Ectodermal cell (in vitro differentiated cells): ENCODE results near the gene ADCY5.

ENCODE experiments used
- H3K27ac ChIP-seq: 2 replicates; pipeline ENCODE4 v1.7.0; 2013; ENCODE audit warnings: mild to moderate bottlenecking, low read depth, low read length; ENCODE audit not compliant: insufficient read depth, poor library complexity, severe bottlenecking
- H3K27me3 ChIP-seq: 2 replicates; pipeline ENCODE4 v1.7.0; 2013; ENCODE audit warnings: mild to moderate bottlenecking, low read length; ENCODE audit not compliant: insufficient read depth, control insufficient read depth, poor library complexity, severe bottlenecking
- H3K36me3 ChIP-seq: one replicate; pipeline ENCODE4 v1.7.0; 2013; ENCODE audit warnings: low read length; ENCODE audit not compliant: control insufficient read depth, insufficient read depth
- H3K4me1 ChIP-seq: one replicate; pipeline ENCODE4 v1.7.0; 2013; ENCODE audit warnings: low read length; ENCODE audit not compliant: control insufficient read depth, insufficient read depth
- H3K4me3 ChIP-seq: 2 replicates; pipeline ENCODE4 v1.7.0; 2013; ENCODE audit warnings: low read depth, low read length, control low read depth; ENCODE audit not compliant: insufficient read depth
- H3K9me3 ChIP-seq: 2 replicates; pipeline ENCODE4 v1.7.0; 2013; ENCODE audit warnings: mild to moderate bottlenecking, low read length, moderate library complexity; ENCODE audit not compliant: control insufficient read depth
- WGBS, 2 experiments: methylation state at CpG; one replicate each; pipeline ENCODE4 v1.1.7; 2013; ENCODE audit warnings: missing lambda C conversion rate in 2 of 2; 5-methylcytosine and 5-hydroxymethylcytosine counted together

The ADCY5 gene

GRCh38 chr3:123267821-123268220, 181.1 kb downstream of the ADCY5 start:
- H3K4me1 ChIP-seq, result no peaks in the 10 kb centered on the region
- no peak overlapping the region for H3K4me3 ChIP-seq
- H3K27ac ChIP-seq, result no peak overlapping the region
- no peaks in the 10 kb centered on the region for H3K27me3 ChIP-seq
- no peaks in the 10 kb centered on the region for H3K36me3 ChIP-seq
- no peaks in the 10 kb centered on the region for H3K9me3 ChIP-seq
- 73 to 82% methylated on average over 2 of the region's 2 CpGs for WGBS, 2 experiments

GRCh38 chr3:123263941-123264340, 184.9 kb downstream of the ADCY5 start:
- Histone ChIP-seq H3K4me3 (no peak overlapping the region), H3K4me1 (no peaks in the 10 kb centered on the region), H3K27ac (no peak overlapping the region), H3K9me3 (no peaks in the 10 kb centered on the region), H3K36me3 (no peaks in the 10 kb centered on the region), H3K27me3 (no peaks in the 10 kb centered on the region)
- 94 to 99% methylated on average over 2 of the region's 2 CpGs for WGBS, 2 experiments

- no peaks in the 10 kb centered on the region for H3K9me3 ChIP-seq
- H3K4me1 ChIP-seq, result no peaks in the 10 kb centered on the region
- no peak overlapping the region for H3K4me3 ChIP-seq
- WGBS, 2 experiments, result 91% methylated on average over 4 to 5 of the region's 5 CpGs
- H3K27ac ChIP-seq, result no peak overlapping the region
- no peaks in the 10 kb centered on the region for H3K27me3 ChIP-seq
- H3K36me3 ChIP-seq, result no peaks in the 10 kb centered on the region
These were observed 186.0 kb downstream of the ADCY5 start for GRCh38 chr3:123262868-123263267.

GRCh38 chr3:123262226-123262625, 186.7 kb downstream of the ADCY5 start:
- Histone ChIP-seq H3K36me3 (no peaks in the 10 kb centered on the region), H3K4me3 (no peak overlapping the region), H3K27me3 (no peaks in the 10 kb centered on the region), H3K9me3 (no peaks in the 10 kb centered on the region), H3K27ac (no peak overlapping the region), H3K4me1 (no peaks in the 10 kb centered on the region)
- WGBS, 2 experiments, result 94 to 100% methylated on average over 2 of the region's 2 CpGs

GRCh38 chr3:123261666-123262065, 187.2 kb downstream of the ADCY5 start:
- H3K27ac ChIP-seq, result no peak overlapping the region
- no peaks in the 10 kb centered on the region for H3K9me3 ChIP-seq
- no peaks in the 10 kb centered on the region for H3K36me3 ChIP-seq
- WGBS, 2 experiments, result 100% methylated on average over 1 to 3 of the region's 3 CpGs
- H3K4me3 ChIP-seq, result no peak overlapping the region
- no peaks in the 10 kb centered on the region for H3K4me1 ChIP-seq
- no peaks in the 10 kb centered on the region for H3K27me3 ChIP-seq

- H3K27ac ChIP-seq, result no peak overlapping the region
- WGBS, 2 experiments, result 77 to 100% methylated on average over 2 to 3 of the region's 3 CpGs
- no peaks in the 10 kb centered on the region for H3K36me3 ChIP-seq
- H3K4me3 ChIP-seq, result no peak overlapping the region
- H3K4me1 ChIP-seq, result no peaks in the 10 kb centered on the region
- H3K27me3 ChIP-seq, result no peaks in the 10 kb centered on the region
- no peaks in the 10 kb centered on the region for H3K9me3 ChIP-seq
These were observed 190.0 kb downstream of the ADCY5 start for GRCh38 chr3:123258811-123259420.

- no peaks in the 10 kb centered on the region for H3K27me3 ChIP-seq
- H3K27ac ChIP-seq, result no peak overlapping the region
- no peaks in the 10 kb centered on the region for H3K36me3 ChIP-seq
- no peaks in the 10 kb centered on the region for H3K9me3 ChIP-seq
- H3K4me1 ChIP-seq, result no peaks in the 10 kb centered on the region
- H3K4me3 ChIP-seq, result no peak overlapping the region
These were observed 190.5 kb downstream of the ADCY5 start for GRCh38 chr3:123258359-123258758.

GRCh38 chr3:123256256-123256655, 192.6 kb downstream of the ADCY5 start:
- Histone ChIP-seq H3K9me3 (no peaks in the 10 kb centered on the region), H3K36me3 (no peaks in the 10 kb centered on the region), H3K4me1 (no peaks in the 10 kb centered on the region), H3K4me3 (no peak overlapping the region), H3K27ac (no peak overlapping the region), H3K27me3 (no peaks in the 10 kb centered on the region)
- 87 to 88% methylated on average over 2 of the region's 2 CpGs for WGBS, 2 experiments

- no peaks in the 10 kb centered on the region for H3K36me3 ChIP-seq
These were observed 202.0 kb downstream of the ADCY5 start for GRCh38 chr3:123246866-123247265.

GRCh38 chr3:123244128-123244527, 204.8 kb downstream of the ADCY5 start:
- no peak overlapping the region for H3K4me3 ChIP-seq
- H3K9me3 ChIP-seq, result no peaks in the 10 kb centered on the region
- H3K4me1 ChIP-seq, result no peaks in the 10 kb centered on the region
- H3K36me3 ChIP-seq, result no peaks in the 10 kb centered on the region
- H3K27ac ChIP-seq, result no peak overlapping the region
- WGBS, 2 experiments, result 95 to 100% methylated on average over 3 to 4 of the region's 4 CpGs
- no peaks in the 10 kb centered on the region for H3K27me3 ChIP-seq

More at GRCh38 chr3:123246866-123247265, 202.0 kb downstream of the ADCY5 start:
- WGBS, 2 experiments, result 83 to 91% methylated on average over 3 of the region's 3 CpGs
- Histone ChIP-seq H3K4me1 (no peaks in the 10 kb centered on the region), H3K4me3 (no peak overlapping the region), H3K27me3 (no peaks in the 10 kb centered on the region), H3K27ac (no peak overlapping the region), H3K9me3 (no peaks in the 10 kb centered on the region)

- H3K4me1 ChIP-seq, result no peaks in the 10 kb centered on the region
- H3K4me3 ChIP-seq, result no peak overlapping the region
- no peaks in the 10 kb centered on the region for H3K27me3 ChIP-seq
- H3K36me3 ChIP-seq, result no peaks in the 10 kb centered on the region
- WGBS, 2 experiments, result 97 to 100% methylated on average over 1 of the region's 1 CpG
- no peak overlapping the region for H3K27ac ChIP-seq
- H3K9me3 ChIP-seq, result no peaks in the 10 kb centered on the region
These were observed 209.1 kb downstream of the ADCY5 start for GRCh38 chr3:123239756-123240155.
